DOHH2 (cell line): ENCODE measurements around the gene PHF21A.

Source experiments
- H3F3A ChIP-seq: fragments of 200-600 bp; sonication (generic), shearing (Covaris generic); 2 replicates; pipeline ENCODE4 v1.6.0; 2016; ENCODE audit warnings: antibody characterized with exemption, mild to moderate bottlenecking; ENCODE audit not compliant: control insufficient read depth, insufficient read depth
- H3K27ac ChIP-seq: fragments of 200-600 bp; sonication (generic); 2 replicates; pipeline ENCODE4 v1.5.1; 2014; ENCODE audit warnings: low read depth, mild to moderate bottlenecking, low read length, moderate library complexity
- H3K27me3 ChIP-seq: fragments of 200-600 bp; sonication (generic); 2 replicates; pipeline ENCODE4 v1.6.1; 2014; ENCODE audit warnings: mild to moderate bottlenecking, low read length, mixed read lengths; ENCODE audit not compliant: control insufficient read depth
- H3K36me3 ChIP-seq: fragments of 200-600 bp; sonication (generic); 2 replicates; pipeline ENCODE4 v1.6.1; 2014; ENCODE audit warnings: mild to moderate bottlenecking, low read length, moderate library complexity, mixed read lengths; ENCODE audit not compliant: control insufficient read depth
- H3K4me1 ChIP-seq: fragments of 200-600 bp; sonication (generic); 2 replicates; pipeline ENCODE4 v1.6.1; 2014; ENCODE audit warnings: mild to moderate bottlenecking, low read length, mixed read lengths; ENCODE audit not compliant: control insufficient read depth
- H3K4me2 ChIP-seq: fragments of 200-600 bp; sonication (generic); 2 replicates; pipeline ENCODE4 v1.6.0; 2014; ENCODE audit warnings: mild to moderate bottlenecking, low read length, moderate library complexity
- H3K4me3 ChIP-seq: fragments of 200-600 bp; sonication (generic); 2 replicates; pipeline ENCODE4 v1.5.1; 2014; ENCODE audit warnings: mild to moderate bottlenecking, low read length, mixed read lengths
- H3K79me2 ChIP-seq: fragments of 200-600 bp; sonication (generic); 2 replicates; pipeline ENCODE4 v1.6.1; 2014; ENCODE audit warnings: mild to moderate bottlenecking, low read length, mixed read lengths; ENCODE audit not compliant: control insufficient read depth
- H3K9me2 ChIP-seq: fragments of 200-600 bp; sonication (generic); replicated peaks from 2 replicates; pipeline ENCODE4 v1.6.1; 2014; ENCODE audit warnings: mild to moderate bottlenecking, low read length, mixed read lengths; ENCODE audit not compliant: control insufficient read depth
- H3K9me3 ChIP-seq: fragments of 200-600 bp; sonication (generic); 2 replicates; pipeline ENCODE4 v1.6.1; 2014; ENCODE audit warnings: antibody characterized with exemption, low read length, mixed read lengths; ENCODE audit not compliant: control insufficient read depth, insufficient read depth
- H4K20me1 ChIP-seq: fragments of 200-600 bp; sonication (generic); 2 replicates; pipeline ENCODE4 v1.6.0; 2014; ENCODE audit warnings: low read depth, mild to moderate bottlenecking, antibody characterized with exemption, low read length, moderate library complexity; ENCODE audit not compliant: control insufficient read depth, insufficient read depth
- CTCF ChIP-seq: fragments of 200-600 bp; sonication (generic); IDR thresholded peaks from one replicate; pipeline ENCODE4 v1.5.1; 2014; ENCODE audit warnings: antibody characterized with exemption, mild to moderate bottlenecking, low read depth, low read length; ENCODE audit not compliant: poor library complexity, severe bottlenecking
- EZH2phosphoT487 ChIP-seq: fragments of 200-600 bp; sonication (generic); IDR thresholded peaks from 2 replicates; pipeline ENCODE4 v1.6.1; 2017; ENCODE audit warnings: borderline replicate concordance, mild to moderate bottlenecking, antibody characterized with exemption, low read length, moderate library complexity, mixed read lengths

The PHF21A gene

GRCh38 chr11:45968901-45969300 is 152.4 kb downstream of the PHF21A start:
- TF ChIP-seq CTCF (no peak), EZH2phosphoT487 (no peak)
- peaks cover 5% of the 10 kb centered on the region; the same call in 1 of the 2 replicates for H3F3A ChIP-seq
- no peaks in the 10 kb centered on the region for H3K9me3 ChIP-seq
- peaks cover 44% of the 10 kb centered on the region for H3K36me3 ChIP-seq
- H4K20me1 ChIP-seq = no peaks in the 10 kb centered on the region
- no peak overlapping the region for H3K4me2 ChIP-seq
- H3K9me2 ChIP-seq = no peaks in the 10 kb centered on the region
- no peak overlapping the region for H3K4me3 ChIP-seq
- H3K4me1 ChIP-seq = peaks cover 8% of the 10 kb centered on the region
- H3K27ac ChIP-seq = no peak overlapping the region
- no peaks in the 10 kb centered on the region for H3K27me3 ChIP-seq
- H3K79me2 ChIP-seq = no peaks in the 10 kb centered on the region

GRCh38 chr11:45967506-45967905 is 153.7 kb downstream of the PHF21A start:
- no peak overlapping the region for H3K4me3 ChIP-seq
- TF ChIP-seq EZH2phosphoT487 (no peak), CTCF (no peak)
- no peaks in the 10 kb centered on the region for H3K27me3 ChIP-seq
- no peaks in the 10 kb centered on the region for H3K79me2 ChIP-seq
- H3K4me2 ChIP-seq = no peak overlapping the region
- H3F3A ChIP-seq = peaks cover 5% of the 10 kb centered on the region; the same call in 1 of the 2 replicates
- no peaks in the 10 kb centered on the region for H3K9me2 ChIP-seq
- H3K27ac ChIP-seq = no peak overlapping the region
- H4K20me1 ChIP-seq = no peaks in the 10 kb centered on the region
- H3K9me3 ChIP-seq = no peaks in the 10 kb centered on the region
- peaks cover 8% of the 10 kb centered on the region for H3K4me1 ChIP-seq
- peaks cover 44% of the 10 kb centered on the region for H3K36me3 ChIP-seq

DNA sequence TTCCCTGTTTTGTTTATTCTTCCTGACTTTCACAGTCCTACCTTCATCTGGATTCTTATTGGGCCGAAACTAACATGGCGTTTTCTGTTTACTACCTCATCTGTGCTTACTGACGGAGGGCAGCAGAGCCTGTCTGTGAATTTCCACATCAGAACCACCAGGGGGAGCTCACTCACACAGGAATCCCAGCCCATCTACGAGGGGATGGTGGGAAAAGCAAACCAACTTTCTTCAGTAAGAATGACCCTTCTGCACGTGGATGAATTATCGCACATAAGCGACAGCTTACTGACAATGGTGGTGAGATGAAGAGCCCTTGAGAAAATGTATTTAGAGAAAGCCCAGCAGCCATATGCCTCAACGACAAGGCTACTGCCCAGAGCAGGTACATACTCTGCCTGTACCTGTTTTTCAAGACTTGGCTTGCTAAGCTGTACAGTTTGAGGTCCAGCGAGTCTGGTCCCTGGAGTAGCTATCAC is 156.3 kb downstream of the PHF21A start:
- H3K9me2 ChIP-seq = no peaks in the 10 kb centered on the region
- no peak overlapping the region for H3K4me3 ChIP-seq
- H4K20me1 ChIP-seq = no peaks in the 10 kb centered on the region
- no peaks in the 10 kb centered on the region for H3K9me3 ChIP-seq
- H3K27me3 ChIP-seq = no peaks in the 10 kb centered on the region
- peaks cover 31% of the 10 kb centered on the region for H3K36me3 ChIP-seq
- peak overlapping the region; percentile 28 for H3K4me2 ChIP-seq
- H3K79me2 ChIP-seq = no peaks in the 10 kb centered on the region
- H3K27ac ChIP-seq = no peak overlapping the region
- peak; percentile 96 for TF ChIP-seq CTCF
- no peak for TF ChIP-seq EZH2phosphoT487
- peaks cover 8% of the 10 kb centered on the region for H3K4me1 ChIP-seq
- H3F3A ChIP-seq = peaks cover 5% of the 10 kb centered on the region; the same call in 1 of the 2 replicates
